Gastrocnemius medialis (tissue), 4 donors: ENCODE data around the gene SLC16A8.

Experiments
- CTCF ChIP-seq, 5 experiments: fragments of 450-650 bp in 3 of 5; fragments of 200-600 bp in 2 of 5; sonication (generic) in 2 of 5; IDR thresholded peaks in 4 of 5; conservative IDR thresholded peaks in 1 of 5; 1 replicate in 4 of 5; 2 replicates in 1 of 5; pipeline ENCODE4 v1.5.1; 2016 to 2019; ENCODE audit warnings: antibody characterized with exemption in 5 of 5, mild to moderate bottlenecking in 3 of 5, moderate library complexity in 3 of 5
- POLR2A ChIP-seq, 2 donors: fragments of 450-650 bp; IDR thresholded peaks; one replicate each; pipeline ENCODE4 v1.6.1; 2017; ENCODE audit warnings: antibody characterized with exemption in 2 of 2, mild to moderate bottlenecking in 2 of 2, moderate library complexity in 2 of 2

GRCh38 chr22:38126928-38127668 lies 43.1 kb upstream of the SLC16A8 start:
- no peak for TF ChIP-seq CTCF (IDR thresholded peaks at IDR 0.05 in 4 of 5, conservative IDR thresholded peaks at IDR 0.05 in 1 of 5)
- TF ChIP-seq POLR2A (IDR thresholded peaks at IDR 0.05): no peak
